Transverse colon (tissue), 4 donors: ENCODE data around the gene SLC7A14.

ENCODE experiments used
- EP300 ChIP-seq: sonication (generic); formaldehyde crosslinking; IDR thresholded peaks from one replicate; pipeline ENCODE4 v1.6.1; 2017; ENCODE audit warnings: antibody characterized with exemption, low read depth
- POLR2AphosphoS5 ChIP-seq, 3 donors: sonication (generic); formaldehyde crosslinking; IDR thresholded peaks; one replicate each; pipeline ENCODE4 v1.6.1; 2016; ENCODE audit warnings: antibody characterized with exemption in 3 of 3
- TF ChIP-seq, protein P1 (sequence below), 5 experiments: fragments of 200-600 bp in 3 of 5; fragments of 450-650 bp in 2 of 5; sonication (generic) in 3 of 5; IDR thresholded peaks; 1 replicate in 2 of 5; 2 replicates in 3 of 5; pipeline ENCODE4 v1.5.1; 2016 to 2017; ENCODE audit warnings: antibody characterized with exemption in 5 of 5, inconsistent platforms in 3 of 5, mild to moderate bottlenecking in 2 of 5, moderate library complexity in 1 of 5

DNA sequence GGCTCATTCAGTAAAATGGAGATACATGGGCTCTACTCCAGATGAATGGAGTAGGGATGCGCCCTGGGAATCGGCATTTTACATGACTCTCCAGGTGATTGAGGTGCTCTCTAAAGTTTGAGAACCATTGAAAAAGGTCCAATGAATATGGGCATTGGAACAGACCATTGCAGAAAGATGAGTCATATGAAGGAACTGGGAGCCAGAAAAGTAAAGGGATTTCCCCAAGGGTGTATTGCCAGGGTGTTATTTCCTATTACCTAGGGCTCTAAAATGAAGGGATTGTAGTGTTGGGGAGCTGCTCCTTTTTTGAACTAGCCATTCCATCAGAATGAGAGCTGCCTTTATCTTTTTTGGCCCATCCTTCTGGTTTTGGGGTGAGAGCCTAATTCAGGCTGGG lies 145.5 kb downstream of the SLC7A14 start:
- TF ChIP-seq POLR2AphosphoS5 (IDR thresholded peaks at IDR 0.05) = no peak
- TF ChIP-seq, protein P1, sequence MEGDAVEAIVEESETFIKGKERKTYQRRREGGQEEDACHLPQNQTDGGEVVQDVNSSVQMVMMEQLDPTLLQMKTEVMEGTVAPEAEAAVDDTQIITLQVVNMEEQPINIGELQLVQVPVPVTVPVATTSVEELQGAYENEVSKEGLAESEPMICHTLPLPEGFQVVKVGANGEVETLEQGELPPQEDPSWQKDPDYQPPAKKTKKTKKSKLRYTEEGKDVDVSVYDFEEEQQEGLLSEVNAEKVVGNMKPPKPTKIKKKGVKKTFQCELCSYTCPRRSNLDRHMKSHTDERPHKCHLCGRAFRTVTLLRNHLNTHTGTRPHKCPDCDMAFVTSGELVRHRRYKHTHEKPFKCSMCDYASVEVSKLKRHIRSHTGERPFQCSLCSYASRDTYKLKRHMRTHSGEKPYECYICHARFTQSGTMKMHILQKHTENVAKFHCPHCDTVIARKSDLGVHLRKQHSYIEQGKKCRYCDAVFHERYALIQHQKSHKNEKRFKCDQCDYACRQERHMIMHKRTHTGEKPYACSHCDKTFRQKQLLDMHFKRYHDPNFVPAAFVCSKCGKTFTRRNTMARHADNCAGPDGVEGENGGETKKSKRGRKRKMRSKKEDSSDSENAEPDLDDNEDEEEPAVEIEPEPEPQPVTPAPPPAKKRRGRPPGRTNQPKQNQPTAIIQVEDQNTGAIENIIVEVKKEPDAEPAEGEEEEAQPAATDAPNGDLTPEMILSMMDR (IDR thresholded peaks at IDR 0.05) = no peak
- TF ChIP-seq EP300 = no peak
